WTC11 (cell line): ENCODE measurements around the gene WFDC9.

Experiments
- KAT7 ChIP-seq: sonication (generic); formaldehyde crosslinking; IDR thresholded peaks from 2 replicates; pipeline ENCODE4 v1.8.1; 2023; ENCODE audit warnings: missing genetic modification reagents, mild to moderate bottlenecking, borderline replicate concordance
- TF ChIP-seq, protein P1 (sequence below): fragments of 200-600 bp; IDR thresholded peaks from 2 replicates; pipeline ENCODE4 v1.8.0; 2022; ENCODE audit warnings: antibody characterized with exemption
- TF ChIP-seq, protein P2 (sequence below): sonication (generic); formaldehyde crosslinking; IDR thresholded peaks from 2 replicates; pipeline ENCODE4 v1.8.1; 2023; ENCODE audit warnings: mild to moderate bottlenecking, missing genetic modification reagents, borderline replicate concordance
- TF ChIP-seq, protein P3 (sequence below): sonication (generic); formaldehyde crosslinking; IDR thresholded peaks from 2 replicates; pipeline ENCODE4 v1.8.0; 2022; ENCODE audit warnings: missing genetic modification reagents

DNA sequence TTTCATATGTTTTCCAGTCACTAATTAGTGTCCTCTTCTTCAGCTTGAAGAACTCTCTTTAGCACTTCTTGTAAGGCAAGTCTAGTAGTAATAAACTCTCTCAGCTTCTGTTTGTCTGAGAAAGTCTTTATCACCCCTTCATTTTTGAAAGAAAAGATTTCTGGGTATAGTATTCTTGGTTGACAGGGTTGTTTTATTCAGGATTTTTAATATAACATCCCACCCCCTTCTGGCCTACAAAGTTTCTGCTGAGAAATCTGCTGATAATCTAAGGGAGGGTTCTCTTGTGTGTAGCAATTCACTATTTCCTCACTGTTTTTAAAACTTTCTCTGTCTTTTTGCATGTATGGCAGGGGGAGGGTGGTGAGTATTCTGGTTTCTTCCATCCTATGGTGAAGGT is 48.6 kb upstream of the WFDC9 start:
- TF ChIP-seq, protein P1, sequence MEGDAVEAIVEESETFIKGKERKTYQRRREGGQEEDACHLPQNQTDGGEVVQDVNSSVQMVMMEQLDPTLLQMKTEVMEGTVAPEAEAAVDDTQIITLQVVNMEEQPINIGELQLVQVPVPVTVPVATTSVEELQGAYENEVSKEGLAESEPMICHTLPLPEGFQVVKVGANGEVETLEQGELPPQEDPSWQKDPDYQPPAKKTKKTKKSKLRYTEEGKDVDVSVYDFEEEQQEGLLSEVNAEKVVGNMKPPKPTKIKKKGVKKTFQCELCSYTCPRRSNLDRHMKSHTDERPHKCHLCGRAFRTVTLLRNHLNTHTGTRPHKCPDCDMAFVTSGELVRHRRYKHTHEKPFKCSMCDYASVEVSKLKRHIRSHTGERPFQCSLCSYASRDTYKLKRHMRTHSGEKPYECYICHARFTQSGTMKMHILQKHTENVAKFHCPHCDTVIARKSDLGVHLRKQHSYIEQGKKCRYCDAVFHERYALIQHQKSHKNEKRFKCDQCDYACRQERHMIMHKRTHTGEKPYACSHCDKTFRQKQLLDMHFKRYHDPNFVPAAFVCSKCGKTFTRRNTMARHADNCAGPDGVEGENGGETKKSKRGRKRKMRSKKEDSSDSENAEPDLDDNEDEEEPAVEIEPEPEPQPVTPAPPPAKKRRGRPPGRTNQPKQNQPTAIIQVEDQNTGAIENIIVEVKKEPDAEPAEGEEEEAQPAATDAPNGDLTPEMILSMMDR, result no peak
- no peak for TF ChIP-seq KAT7 (CRISPR knock-in tag)
- TF ChIP-seq, protein P2, sequence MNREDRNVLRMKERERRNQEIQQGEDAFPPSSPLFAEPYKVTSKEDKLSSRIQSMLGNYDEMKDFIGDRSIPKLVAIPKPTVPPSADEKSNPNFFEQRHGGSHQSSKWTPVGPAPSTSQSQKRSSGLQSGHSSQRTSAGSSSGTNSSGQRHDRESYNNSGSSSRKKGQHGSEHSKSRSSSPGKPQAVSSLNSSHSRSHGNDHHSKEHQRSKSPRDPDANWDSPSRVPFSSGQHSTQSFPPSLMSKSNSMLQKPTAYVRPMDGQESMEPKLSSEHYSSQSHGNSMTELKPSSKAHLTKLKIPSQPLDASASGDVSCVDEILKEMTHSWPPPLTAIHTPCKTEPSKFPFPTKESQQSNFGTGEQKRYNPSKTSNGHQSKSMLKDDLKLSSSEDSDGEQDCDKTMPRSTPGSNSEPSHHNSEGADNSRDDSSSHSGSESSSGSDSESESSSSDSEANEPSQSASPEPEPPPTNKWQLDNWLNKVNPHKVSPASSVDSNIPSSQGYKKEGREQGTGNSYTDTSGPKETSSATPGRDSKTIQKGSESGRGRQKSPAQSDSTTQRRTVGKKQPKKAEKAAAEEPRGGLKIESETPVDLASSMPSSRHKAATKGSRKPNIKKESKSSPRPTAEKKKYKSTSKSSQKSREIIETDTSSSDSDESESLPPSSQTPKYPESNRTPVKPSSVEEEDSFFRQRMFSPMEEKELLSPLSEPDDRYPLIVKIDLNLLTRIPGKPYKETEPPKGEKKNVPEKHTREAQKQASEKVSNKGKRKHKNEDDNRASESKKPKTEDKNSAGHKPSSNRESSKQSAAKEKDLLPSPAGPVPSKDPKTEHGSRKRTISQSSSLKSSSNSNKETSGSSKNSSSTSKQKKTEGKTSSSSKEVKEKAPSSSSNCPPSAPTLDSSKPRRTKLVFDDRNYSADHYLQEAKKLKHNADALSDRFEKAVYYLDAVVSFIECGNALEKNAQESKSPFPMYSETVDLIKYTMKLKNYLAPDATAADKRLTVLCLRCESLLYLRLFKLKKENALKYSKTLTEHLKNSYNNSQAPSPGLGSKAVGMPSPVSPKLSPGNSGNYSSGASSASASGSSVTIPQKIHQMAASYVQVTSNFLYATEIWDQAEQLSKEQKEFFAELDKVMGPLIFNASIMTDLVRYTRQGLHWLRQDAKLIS (CRISPR knock-in tag), result no peak
- TF ChIP-seq, protein P3, sequence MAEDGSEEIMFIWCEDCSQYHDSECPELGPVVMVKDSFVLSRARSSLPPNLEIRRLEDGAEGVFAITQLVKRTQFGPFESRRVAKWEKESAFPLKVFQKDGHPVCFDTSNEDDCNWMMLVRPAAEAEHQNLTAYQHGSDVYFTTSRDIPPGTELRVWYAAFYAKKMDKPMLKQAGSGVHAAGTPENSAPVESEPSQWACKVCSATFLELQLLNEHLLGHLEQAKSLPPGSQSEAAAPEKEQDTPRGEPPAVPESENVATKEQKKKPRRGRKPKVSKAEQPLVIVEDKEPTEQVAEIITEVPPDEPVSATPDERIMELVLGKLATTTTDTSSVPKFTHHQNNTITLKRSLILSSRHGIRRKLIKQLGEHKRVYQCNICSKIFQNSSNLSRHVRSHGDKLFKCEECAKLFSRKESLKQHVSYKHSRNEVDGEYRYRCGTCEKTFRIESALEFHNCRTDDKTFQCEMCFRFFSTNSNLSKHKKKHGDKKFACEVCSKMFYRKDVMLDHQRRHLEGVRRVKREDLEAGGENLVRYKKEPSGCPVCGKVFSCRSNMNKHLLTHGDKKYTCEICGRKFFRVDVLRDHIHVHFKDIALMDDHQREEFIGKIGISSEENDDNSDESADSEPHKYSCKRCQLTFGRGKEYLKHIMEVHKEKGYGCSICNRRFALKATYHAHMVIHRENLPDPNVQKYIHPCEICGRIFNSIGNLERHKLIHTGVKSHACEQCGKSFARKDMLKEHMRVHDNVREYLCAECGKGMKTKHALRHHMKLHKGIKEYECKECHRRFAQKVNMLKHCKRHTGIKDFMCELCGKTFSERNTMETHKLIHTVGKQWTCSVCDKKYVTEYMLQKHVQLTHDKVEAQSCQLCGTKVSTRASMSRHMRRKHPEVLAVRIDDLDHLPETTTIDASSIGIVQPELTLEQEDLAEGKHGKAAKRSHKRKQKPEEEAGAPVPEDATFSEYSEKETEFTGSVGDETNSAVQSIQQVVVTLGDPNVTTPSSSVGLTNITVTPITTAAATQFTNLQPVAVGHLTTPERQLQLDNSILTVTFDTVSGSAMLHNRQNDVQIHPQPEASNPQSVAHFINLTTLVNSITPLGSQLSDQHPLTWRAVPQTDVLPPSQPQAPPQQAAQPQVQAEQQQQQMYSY, result no peak
